Measurements from ENCODE around the gene CD109.
A peak's percentile ranks its signal among the peaks of the same experiment; 100 is the strongest.
"Not testable (repeated sequence)": the region's sequence is repeated elsewhere in the genome, so short reads cannot be mapped to it uniquely, and the experiment has no call there.

Gene CD109

DNA sequence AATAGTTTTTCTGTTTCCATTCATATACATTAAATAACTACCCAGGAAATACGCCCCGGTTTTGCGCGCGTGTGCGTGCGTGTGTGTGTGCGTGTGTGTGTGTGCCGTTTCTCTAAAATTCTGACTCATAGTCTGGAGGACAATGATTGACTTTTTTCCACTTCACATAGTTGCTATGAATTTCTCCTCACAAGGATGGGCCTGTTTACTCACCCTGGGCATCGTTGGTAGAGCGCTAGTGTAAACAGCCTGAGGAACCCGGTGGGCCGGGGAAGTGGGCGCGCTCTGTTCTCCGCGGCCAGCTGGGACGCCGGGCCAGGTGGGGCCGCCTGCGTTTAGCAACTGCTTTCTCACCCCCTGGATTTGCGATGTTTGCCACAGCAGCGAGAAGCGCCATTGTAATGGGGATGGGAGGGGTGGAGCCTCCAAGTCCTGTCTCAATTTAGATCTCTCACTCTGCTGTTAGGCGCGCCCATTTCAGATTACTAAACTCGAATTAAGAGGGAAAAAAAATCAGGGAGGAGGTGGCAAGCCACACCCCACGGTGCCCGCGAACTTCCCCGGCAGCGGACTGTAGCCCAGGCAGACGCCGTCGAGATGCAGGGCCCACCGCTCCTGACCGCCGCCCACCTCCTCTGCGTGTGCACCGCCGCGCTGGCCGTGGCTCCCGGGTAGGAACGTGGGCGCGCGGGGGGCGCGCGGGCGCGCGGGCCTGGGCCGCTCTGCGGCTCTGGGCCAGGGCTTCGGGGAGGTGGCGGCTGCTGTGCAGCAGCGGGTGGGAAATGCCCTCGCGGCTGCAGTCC is at the start of gene CD109:
CD109 (plus strand) TSS at position 585 of the 803 bp plus-strand sequence; CDS start at position 598, 13 bp downstream.
- peak; percentile 87 for DNase-seq (ENCODE audit: low spot score)

DNA sequence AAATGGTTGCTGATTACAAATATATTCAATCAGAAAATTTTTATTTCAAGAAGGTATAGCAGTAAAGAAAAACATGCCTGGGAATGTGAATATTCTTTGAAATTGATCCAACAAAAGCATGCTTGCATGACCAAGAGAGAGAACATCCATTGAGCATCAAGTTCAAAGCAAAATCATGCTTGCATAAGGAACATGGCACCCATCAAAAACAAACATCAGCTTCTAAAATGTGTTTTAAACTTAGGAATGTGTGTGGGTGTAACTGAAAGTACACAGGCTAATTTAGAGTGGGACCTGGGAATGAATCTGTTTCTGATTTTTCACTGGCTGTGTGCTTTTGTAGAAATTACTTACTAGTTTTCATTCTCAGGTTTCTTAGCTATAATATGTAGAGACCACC is 47.8 kb upstream of the CD109 start:
- DNase-seq (ENCODE audit: low spot score), result no peak

DNA sequence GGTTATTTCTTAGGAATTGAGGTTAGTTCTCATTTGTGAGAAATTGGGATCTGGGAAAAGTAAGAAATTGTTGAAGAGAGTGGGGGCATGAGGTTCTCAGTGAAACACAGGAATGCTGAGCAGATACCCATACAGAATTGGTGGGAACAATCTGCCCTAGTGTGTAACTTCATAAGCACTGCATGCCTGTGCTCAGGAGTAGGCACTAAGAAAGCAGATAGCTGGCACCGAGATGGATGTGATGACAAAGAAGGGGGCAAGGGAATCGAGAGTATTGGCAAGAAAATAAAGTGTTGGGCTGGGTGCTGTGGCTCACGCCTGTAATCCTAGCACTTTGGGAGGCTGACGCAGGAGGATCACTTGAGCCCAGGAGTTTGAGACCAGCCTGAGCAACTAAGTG is 46.2 kb upstream of the CD109 start:
- DNase-seq (ENCODE audit: low spot score), result no peak

DNA sequence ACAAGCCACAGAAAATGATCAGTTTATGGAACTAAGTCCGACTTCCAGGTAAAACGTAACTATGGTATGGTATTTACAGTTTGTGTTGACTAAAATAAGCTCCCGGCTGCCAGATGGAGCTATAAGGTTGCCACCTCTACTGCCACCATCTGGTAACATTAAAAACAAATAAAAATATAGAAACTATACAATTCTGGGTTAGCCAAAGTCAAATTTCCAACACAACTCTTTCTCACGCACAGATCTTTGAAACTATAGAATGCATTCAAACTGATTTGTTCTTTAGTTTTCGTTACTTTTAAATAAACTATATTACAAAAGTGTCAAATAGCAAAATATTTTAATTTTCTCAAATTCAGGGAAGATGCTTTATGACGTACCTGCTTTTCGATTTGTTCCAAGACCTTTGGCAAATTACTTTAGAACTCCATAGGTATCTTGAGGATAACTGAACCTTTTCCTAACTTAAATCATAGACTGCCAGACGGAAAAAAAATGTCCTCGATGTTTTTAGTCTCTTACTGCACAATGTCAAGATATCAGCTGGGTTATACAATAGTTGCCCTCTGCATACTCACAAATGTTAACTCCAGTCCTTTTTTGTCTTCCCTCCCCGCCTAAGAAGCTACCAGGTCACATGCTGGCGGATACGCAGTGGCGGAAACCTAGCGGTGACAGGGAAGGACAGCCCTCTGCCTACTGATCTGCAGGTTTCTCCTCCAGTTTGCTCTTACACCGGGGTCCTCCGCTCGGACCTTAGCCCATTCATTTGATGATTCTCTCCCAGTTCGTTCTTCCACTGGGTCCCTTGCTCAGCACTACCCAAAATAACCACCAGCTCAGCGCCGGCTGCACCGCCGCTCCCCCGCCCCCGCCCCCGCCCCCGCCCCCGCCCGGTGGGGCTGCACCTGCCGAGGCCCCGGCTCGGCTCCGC is 43.1 kb upstream of the CD109 start:
- peak; percentile 70 for DNase-seq (ENCODE audit: low spot score)

DNA sequence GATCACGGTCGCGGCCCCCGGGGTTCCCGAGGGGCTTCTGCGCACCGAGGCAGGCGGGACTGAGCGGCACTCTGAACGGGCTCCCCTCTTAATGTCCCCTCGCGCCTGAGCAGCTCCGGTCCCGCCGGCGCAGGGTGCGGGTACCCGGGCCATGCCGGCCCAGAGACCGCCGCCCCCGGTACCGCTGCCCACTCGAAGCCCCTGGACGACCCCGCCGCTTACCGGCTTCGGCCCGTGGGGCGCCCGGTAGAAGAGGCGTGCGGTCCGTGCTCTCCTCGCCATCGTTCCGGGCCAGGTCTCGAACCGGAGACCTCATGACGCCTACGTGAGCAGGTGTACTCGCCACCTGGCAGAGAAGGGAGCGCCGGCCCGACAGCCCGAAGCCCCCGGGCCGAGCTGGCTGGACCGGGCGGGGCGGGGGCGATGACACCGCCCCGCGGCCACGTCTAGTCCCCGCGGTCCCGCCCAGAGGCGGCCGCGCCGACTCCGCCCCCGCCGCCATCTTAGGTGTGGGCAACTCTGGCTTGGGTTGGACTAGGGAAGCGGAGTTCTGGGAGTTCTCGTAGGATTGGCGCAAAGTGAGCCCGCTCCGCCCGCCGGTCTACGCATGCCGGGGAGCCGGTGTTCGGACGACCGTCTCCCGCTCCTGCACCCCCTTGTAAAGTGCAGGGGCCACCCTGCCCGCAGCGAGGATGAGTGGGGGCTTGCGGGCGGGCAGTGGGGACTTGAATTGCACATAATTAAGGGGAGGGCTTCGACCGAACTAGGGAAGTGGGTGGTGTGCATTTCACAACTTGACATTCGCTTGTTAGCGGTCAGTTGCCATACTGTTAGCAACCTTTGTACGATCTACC is 42.2 kb upstream of the CD109 start, which contains the start of gene SLC17A5:
SLC17A5 (minus strand) TSS at position 422 of the 854 bp plus-strand sequence; CDS start at position 316, 106 bp downstream.
- DNase-seq (ENCODE audit: low spot score), result peak; percentile 95

DNA sequence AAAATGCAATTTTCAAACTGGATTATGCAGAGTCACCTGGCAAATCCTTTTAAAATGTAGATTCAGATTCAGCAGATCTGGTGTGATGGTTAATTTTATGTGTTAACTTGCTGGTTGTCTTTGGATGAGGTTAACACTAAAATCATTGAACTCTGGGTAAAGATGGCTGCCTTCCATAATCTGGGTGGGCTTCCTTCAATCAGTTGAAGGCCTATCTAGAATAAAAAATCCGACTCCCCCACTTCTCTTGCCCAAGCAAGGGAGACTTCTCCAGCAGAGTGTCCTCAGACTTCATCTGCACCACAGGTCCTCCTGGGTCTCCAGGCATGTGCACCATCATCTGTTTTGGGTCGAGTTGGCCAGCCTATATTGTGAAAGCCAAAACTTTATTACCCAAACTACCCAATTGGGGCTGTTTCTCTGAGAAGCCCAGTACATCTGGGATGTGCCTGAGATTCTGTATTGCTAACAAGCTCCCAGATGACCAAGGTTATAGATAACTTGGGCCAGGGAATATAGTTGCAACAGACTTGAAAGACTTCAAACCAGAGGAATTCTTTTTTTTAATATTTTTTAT is 40.6 kb upstream of the CD109 start:
- no peak for DNase-seq (ENCODE audit: low spot score)

DNA sequence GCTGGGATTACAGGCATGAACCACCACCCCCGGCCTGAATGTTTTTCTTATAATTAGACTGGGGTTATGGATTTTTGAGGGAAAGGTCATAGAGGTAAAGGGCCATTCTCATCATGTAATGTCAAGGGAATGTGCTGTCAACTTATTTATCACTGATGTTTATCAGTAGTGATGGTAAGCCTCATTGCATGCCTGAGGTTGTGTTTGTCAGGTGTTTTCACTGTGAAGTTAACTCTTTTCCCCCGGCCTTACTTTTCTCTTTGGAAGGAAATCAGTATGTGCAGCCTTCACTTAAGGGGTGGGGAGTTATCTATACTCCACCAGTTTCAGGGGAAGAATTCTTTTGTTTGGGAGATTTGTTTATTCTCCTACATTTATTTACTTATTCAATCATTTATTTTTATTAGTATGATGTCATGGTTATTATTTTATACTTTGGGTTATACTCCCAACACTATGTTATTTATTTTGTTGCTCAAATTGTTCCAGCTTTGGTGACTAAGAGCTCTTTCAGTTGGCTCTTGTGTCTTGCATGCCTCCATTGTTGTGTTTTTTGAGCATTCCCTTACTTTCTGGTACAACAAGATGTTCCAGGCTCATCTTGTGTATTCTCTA is 39.4 kb upstream of the CD109 start:
- DNase-seq (ENCODE audit: low spot score), result no peak

DNA sequence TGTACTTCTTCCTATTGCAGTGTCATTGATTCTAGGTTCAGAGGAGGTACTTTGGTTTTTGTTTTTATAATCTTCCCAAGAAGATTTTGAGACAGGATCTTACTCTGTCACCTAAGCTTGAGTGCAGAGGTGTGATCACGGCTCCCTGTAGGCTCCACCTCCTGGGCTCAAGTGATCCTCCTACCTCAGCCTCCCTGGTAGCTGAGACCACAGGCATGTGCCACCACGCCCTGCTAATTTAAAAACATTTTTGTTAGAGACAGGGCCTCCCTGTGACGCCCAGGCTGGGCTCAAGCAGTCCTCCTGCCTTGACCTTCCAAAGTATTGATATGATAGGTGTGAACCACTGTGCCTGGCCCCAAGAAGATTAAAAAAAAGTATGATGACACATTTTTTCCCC is 38.8 kb upstream of the CD109 start:
- DNase-seq (ENCODE audit: low spot score), result peak; percentile 19

DNA sequence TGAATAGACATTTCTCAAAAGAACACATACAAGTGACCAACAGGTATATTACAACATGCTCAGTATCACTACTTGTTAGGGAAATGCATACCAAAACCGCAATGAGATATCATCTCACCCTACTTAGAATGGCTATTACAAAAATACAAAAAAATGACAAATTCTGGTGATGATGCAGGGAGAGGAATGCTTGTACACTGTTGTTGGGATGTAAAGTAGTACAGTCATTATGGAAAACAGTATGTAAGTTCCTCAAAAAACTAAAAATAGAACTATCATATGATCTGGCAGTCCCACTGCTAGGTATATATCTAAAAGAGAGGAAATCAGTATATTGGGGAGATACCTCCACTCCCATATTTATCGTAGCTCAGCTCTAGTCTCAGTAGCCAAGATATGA is 31.3 kb upstream of the CD109 start:
- no peak for DNase-seq (ENCODE audit: low spot score)

DNA sequence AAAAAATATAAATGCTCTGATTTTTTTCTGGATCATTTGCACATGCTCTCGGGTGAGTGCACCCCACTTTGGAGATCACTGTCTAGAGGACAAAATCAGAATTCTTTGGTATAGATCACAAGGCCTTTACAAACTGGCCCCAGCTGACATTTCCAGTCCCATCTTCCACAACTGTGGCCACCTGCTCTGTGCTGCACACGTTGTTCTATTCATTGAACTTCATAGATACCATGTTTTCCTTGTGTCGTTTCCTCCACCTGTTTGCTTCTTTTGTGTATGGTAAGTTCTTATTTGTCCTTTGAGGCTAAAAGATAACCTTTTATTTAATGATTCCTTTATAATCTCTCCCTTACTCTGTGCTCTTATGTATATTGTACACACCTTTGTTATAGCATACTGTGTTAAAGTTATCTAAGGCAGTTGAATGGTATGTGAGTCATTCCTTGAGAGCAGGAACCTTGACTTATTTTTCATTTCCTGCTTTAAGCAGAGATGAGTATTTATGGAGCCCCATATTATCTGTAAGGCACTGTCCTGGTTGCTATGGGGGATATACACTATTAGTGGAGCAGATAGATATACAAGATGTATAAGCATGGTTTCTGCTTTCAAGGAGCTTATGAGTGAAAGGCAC is 30.2 kb upstream of the CD109 start:
- DNase-seq (ENCODE audit: low spot score), result peak; percentile 70

DNA sequence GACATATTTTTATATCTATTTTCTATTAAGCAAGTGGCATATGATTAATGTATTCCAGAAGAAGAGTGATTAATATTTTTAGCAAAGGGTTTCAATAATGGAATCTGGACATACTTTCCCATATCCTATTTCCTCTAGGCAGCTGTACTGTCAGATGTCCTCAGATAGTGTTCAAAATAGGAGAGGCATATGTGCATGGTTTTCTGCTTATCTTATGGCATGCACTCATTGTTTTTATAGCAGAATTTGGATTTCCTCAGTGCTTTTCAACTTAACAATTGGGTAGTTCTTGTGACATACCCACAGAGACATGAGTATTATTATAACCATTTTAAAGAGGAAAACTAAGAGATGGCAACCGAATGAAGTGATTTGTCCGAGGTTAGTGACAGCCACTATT is 29.6 kb upstream of the CD109 start:
- DNase-seq (ENCODE audit: low spot score), result no peak

DNA sequence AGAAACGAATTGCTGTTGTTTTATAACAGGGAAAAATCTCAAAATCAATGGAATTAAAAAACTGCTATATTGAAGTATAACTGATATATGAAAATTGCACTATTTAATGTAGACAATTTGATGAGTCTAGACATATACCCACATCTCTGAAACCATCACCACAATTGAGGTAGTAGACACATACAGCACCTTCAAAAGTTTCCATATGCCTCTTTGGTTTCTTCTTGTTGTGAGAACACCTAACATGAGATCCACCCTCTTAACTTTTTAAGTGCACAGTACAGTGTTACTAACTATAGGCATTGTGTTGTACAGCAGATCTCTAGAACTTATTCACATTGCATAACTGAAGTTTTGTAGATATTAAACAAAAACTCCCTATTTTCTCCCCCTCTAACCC is 28.2 kb upstream of the CD109 start:
- no peak for DNase-seq (ENCODE audit: low spot score)

DNA sequence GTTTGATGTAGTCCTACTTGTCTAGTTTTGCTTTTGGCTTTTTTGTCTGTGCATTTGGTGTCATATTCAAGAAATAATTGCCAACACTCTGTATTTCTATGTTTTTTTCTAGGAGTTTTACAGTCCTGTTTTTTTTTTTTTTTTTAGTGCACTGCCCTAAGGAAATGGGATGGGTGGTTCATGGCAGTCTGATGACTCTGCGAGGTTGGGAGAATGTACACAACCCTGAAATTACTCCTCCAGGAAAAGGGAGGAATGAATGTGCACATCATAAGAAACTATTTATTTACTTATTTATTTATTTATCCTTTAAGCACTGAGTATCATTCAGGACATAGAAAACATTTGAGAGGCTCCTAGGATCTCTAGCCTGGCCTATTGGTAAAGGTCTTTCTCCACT is 27.0 kb upstream of the CD109 start:
- DNase-seq (ENCODE audit: low spot score), result no peak

DNA sequence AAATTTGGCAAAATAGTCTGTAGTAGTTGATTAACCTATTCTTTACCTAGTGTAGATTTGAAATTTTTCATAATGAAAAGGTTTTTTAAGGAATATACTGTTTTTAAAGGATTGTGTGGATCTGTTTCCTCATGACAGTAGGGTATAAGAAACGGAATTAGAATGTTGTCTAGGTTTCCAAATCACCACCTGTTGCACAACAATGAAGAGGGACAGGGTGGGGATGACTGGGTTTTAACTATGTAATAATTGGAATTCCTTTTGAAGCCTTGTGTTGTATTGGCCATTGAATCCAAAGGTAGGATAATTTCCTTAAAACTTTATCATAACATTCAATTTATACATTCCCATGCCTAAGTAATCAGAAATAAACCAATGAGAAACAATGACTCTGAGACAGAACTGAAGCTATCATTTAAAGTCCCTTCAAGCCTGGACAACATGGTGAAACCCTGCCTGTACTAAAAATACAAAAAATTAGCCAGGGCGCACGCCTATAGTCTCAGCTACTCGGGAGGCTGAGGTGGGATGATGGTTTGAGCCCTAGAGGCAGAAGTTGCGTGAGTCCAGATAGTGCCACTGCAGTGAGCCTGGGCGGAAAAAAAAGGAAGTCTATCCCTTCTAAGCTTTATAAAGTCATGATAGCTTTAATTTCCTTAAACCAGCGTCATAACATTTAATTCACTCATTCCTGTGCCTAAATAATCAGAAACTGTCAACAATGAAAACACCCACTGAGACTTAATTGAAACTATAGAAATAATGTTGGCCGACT is 23.9 kb upstream of the CD109 start:
- no peak for DNase-seq (ENCODE audit: low spot score)

DNA sequence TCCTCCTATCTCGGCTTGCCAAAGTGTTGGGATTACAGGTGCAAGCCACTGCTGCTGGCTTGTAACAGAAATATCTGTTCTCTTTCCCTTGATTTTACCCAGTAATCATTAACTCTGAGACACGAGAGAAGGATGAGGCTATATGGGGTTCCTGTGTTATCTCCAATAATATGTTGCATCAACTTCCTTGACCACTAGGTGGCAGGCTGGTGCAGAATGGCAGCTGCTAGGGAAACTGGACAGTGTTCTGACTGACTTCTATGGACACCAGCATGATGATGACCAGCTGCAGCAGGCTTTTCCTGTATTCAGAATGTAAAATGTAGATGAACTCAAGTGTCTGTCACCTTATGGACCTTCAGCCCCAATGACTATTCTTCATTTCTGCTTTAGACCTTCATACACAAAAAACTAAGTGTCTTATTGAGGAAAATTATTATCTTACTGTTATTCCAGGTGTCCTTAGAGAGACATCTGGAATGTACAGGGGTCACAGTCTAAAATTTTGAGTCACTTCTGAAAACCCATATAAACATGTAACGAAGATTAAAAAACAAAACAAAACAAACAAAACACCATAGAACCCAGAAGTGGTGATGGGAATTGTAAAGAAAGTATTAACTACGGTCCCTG is 20.4 kb upstream of the CD109 start:
- DNase-seq (ENCODE audit: low spot score), result peak; percentile 89

DNA sequence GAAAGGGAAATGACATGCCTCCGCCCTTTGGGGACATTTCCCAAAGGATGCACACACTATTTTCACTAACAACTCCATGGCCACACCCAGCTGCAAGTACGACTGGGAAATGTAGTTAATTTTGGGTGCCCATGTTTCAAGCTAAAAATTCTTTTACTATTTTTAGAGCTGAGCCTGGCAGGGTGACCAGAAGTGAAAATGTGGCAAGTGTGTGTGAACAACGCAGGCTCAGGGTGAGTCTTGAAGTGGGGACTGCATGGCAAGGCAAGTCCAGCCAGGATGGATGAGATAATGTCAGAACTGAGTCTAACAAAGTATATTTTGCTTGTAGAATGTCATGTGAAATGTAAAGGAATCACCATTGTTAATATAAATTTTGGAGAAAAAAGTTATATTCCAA is 17.0 kb upstream of the CD109 start:
- no peak for DNase-seq (ENCODE audit: low spot score)

DNA sequence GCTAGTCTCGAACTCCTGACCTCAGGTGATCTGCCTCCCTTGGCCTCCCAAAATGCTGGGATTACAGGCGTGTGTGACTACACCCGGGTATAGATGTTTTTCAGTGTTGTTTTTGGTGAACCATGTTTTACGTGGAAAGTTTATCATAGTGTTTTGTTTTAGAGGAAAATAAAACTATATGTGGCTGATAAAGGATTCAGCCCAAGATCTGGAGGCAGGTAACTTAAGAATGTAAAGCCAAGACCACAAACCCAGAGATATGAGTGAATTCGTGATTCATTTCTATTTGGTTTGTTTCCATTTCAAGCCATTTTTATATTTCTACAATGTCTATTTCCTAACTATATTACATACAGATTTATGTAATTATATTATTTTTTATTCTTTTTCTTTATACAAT is 16.2 kb upstream of the CD109 start:
- DNase-seq (ENCODE audit: low spot score), result not testable (repeated sequence)

DNA sequence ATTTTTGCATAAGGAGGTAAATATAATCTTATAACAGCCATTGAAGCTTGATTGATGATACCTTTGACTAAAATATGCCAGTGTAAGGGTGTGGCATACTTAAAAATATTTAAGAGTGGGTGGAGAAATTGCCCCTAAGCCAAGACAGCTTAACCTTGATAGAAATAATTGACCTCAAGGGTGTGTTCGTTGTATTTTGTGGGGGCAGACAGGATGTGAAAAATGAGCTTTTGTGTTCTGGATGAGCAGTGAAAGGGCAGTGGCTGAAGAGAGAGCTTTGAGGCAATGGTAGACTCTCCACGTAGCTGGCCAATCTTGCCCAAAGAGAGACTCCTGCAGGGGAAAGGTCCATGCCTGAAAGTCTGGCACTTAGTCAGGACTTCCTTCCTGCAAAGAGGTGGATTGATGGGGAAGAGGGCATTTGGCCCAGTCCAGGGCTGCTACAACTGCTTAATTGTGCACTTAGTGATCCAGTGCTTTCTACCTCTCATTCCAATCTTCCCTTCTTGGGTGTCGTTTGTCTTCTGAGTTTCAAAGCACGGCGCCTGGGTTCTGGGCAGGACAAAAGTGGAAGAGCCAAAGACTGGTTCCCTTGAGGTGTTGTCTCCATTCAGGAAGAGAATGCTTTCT is 15.6 kb upstream of the CD109 start:
- no peak for DNase-seq (ENCODE audit: low spot score)

DNA sequence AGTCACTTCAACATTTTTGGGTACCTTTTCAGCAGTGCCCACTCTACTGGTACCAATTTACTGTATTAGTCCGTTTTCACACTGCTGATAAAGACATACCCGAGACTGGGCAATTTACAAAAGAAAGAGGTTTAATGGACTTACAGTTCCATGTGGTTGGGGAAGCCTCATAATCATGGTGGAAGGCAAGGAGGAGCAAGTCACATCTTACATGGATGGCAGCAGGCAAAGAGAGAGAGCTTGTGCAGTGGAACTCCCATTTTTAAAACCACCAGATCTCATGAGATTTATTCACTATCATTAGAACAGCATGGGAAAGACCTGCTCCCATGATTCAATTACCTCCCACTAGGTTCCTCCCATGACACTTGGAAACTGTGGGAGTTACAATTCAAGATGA is 12.4 kb upstream of the CD109 start:
- DNase-seq (ENCODE audit: low spot score), result not testable (repeated sequence)
